A673 (cell line): ENCODE results near the gene KIF23. TPM values are rescaled to one million over a fixed set of nuclear protein-coding genes. Genes with fewer than 3 reads are reported as not detected.

Experiments used
- BruUV-seq: library from RNA; stranded (reverse); fragments of 400-500 nt; replicated peaks from 2 replicates; lab custom pipeline; 2021; lab: Mats Ljungman, UMichigan
- CTCF ChIA-PET: fragments of 300-600 bp; sonication (Branson Sonifier 250); formaldehyde crosslinking; loops from one replicate; lab custom pipeline; 2022; ENCODE audit warnings: antibody characterized with exemption; lab: Charles Lee
- POLR2A ChIA-PET: fragments of 300-600 bp; sonication (Branson Sonifier 250); formaldehyde crosslinking; loops from one replicate; lab custom pipeline; 2022; ENCODE audit warnings: antibody characterized with exemption; ENCODE audit not compliant: low non-redundant PET; lab: Charles Lee
- DNase-seq: peaks from one replicate; pipeline ENCODE4 v3.0.0-alpha.2; 2015; ENCODE audit warnings: low spot score
- H3K27ac ChIP-seq: fragments of 200-600 bp; sonication (generic); 2 replicates; pipeline ENCODE4 v1.5.1; 2016; ENCODE audit warnings: mixed run types, low read depth, mild to moderate bottlenecking, mixed read lengths, antibody characterized with exemption, low read length; ENCODE audit not compliant: poor library complexity, severe bottlenecking
- H3K27me3 ChIP-seq: fragments of 200-600 bp; sonication (generic); replicated peaks from 2 replicates; pipeline ENCODE4 v1.6.1; 2017; ENCODE audit warnings: mixed run types, low read depth, mild to moderate bottlenecking, mixed read lengths, antibody characterized with exemption, low read length; ENCODE audit not compliant: insufficient read depth, poor library complexity
- H3K36me3 ChIP-seq: fragments of 200-600 bp; sonication (generic); 2 replicates; pipeline ENCODE4 v1.6.1; 2016; ENCODE audit warnings: mixed run types, mild to moderate bottlenecking, mixed read lengths, antibody characterized with exemption, low read length; ENCODE audit not compliant: insufficient read depth, poor library complexity, severe bottlenecking
- H3K4me1 ChIP-seq: fragments of 200-600 bp; sonication (generic); 2 replicates; pipeline ENCODE4 v1.6.1; 2017; ENCODE audit warnings: mixed run types, mild to moderate bottlenecking, mixed read lengths, antibody characterized with exemption, low read length; ENCODE audit not compliant: insufficient read depth, poor library complexity, severe bottlenecking
- H3K4me3 ChIP-seq: fragments of 200-600 bp; sonication (generic); 2 replicates; pipeline ENCODE4 v1.5.1; 2016; ENCODE audit warnings: low read depth, mixed run types, mild to moderate bottlenecking, mixed read lengths, low read length; ENCODE audit not compliant: poor library complexity, severe bottlenecking
- H3K9me3 ChIP-seq: fragments of 200-600 bp; sonication (generic); 2 replicates; pipeline ENCODE4 v1.6.1; 2016; ENCODE audit warnings: mixed run types, low read depth, mild to moderate bottlenecking, mixed read lengths, antibody characterized with exemption, low read length; ENCODE audit not compliant: poor library complexity, severe bottlenecking
- EZH2 ChIP-seq: fragments of 200-600 bp; sonication (generic); IDR thresholded peaks from 2 replicates; pipeline ENCODE4 v1.6.1; 2017; ENCODE audit warnings: borderline replicate concordance, low read depth, mild to moderate bottlenecking, mixed read lengths, antibody characterized with exemption, low read length; ENCODE audit not compliant: poor library complexity, severe bottlenecking
- intact Hi-C: fragments of 100-400 bp; cut with micrococcal nuclease; formaldehyde crosslinking; loops from one replicate; pipeline ENCODE4 v1.10.0; 2022; ENCODE audit not compliant: unreplicated experiment
- total RNA-seq: library from RNA; stranded (reverse); gene quantifications from 2 replicates; pipeline ENCODE4 v1.2.3, GENCODE V29; 2021
- TF ChIP-seq, protein P1 (sequence below): fragments of 300-800, 200-600 bp; sonication (generic); conservative IDR thresholded peaks from 2 replicates; pipeline ENCODE4 v1.5.1; 2017; ENCODE audit warnings: low read depth, mild to moderate bottlenecking, antibody characterized with exemption, low read length, moderate library complexity, mixed read lengths

KIF23 gene
- total RNA-seq, 1 experiment from 2014 or later, result 124 TPM

GRCh38 chr15:69384626-69385598 lies 29.2 kb upstream of the KIF23 start:
- POLR2A ChIA-PET, result no interaction called here
- no peaks in the 10 kb centered on the region for H3K36me3 ChIP-seq
- CTCF ChIA-PET, result no interaction called here
- BruUV-seq, result no TSS peak
- TF ChIP-seq, protein P1, sequence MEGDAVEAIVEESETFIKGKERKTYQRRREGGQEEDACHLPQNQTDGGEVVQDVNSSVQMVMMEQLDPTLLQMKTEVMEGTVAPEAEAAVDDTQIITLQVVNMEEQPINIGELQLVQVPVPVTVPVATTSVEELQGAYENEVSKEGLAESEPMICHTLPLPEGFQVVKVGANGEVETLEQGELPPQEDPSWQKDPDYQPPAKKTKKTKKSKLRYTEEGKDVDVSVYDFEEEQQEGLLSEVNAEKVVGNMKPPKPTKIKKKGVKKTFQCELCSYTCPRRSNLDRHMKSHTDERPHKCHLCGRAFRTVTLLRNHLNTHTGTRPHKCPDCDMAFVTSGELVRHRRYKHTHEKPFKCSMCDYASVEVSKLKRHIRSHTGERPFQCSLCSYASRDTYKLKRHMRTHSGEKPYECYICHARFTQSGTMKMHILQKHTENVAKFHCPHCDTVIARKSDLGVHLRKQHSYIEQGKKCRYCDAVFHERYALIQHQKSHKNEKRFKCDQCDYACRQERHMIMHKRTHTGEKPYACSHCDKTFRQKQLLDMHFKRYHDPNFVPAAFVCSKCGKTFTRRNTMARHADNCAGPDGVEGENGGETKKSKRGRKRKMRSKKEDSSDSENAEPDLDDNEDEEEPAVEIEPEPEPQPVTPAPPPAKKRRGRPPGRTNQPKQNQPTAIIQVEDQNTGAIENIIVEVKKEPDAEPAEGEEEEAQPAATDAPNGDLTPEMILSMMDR, result no peak
- no peak for TF ChIP-seq EZH2
- no peaks in the 10 kb centered on the region for H3K4me1 ChIP-seq
- no peak for DNase-seq
- H3K27ac ChIP-seq, result no peak overlapping the region
- H3K9me3 ChIP-seq, result no peaks in the 10 kb centered on the region
- H3K27me3 ChIP-seq, result no peaks in the 10 kb centered on the region
- intact Hi-C loops, result no loop called here
- no peak overlapping the region for H3K4me3 ChIP-seq

GRCh38 chr15:69385831-69386230 lies 28.3 kb upstream of the KIF23 start:
- CTCF ChIA-PET, result no interaction called here

DNA sequence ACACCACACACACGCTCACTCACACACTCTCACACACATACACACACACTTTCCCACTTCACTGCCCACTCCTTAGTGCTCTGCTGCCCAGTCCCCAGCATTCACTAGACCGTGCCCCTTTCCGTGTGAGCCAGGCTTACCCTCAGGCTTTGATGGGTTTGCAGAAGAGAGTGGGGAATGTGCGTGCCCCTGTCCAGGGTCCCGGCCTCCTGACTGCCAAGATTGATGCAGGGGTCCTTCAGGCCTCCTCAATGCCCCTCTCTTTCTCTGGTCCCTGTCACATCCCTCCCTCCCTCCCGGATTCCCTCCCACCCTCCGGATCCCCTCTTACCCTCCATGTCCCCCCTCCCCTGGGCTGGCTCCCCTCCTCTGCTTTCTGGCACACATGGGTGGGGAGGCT lies 27.9 kb upstream of the KIF23 start:
- POLR2A ChIA-PET, result no interaction called here
- H3K9me3 ChIP-seq, result no peaks in the 10 kb centered on the region
- CTCF ChIA-PET, result no interaction called here
- TF ChIP-seq, protein P1, result no peak
- no peak for TF ChIP-seq EZH2
- H3K4me1 ChIP-seq, result no peaks in the 10 kb centered on the region
- no TSS peak for BruUV-seq
- no peak overlapping the region for H3K27ac ChIP-seq
- no peaks in the 10 kb centered on the region for H3K36me3 ChIP-seq
- no peak overlapping the region for H3K4me3 ChIP-seq
- no peak for DNase-seq
- H3K27me3 ChIP-seq, result no peaks in the 10 kb centered on the region
- intact Hi-C loops, result no loop called here

More at GRCh38 chr15:69385831-69386230, 28.3 kb upstream of the KIF23 start:
- Histone ChIP-seq H3K4me3 (no peak overlapping the region), H3K27ac (no peak overlapping the region), H3K27me3 (no peaks in the 10 kb centered on the region), H3K36me3 (no peaks in the 10 kb centered on the region), H3K9me3 (no peaks in the 10 kb centered on the region), H3K4me1 (no peaks in the 10 kb centered on the region)
- TF ChIP-seq, protein P1, result no peak
- TF ChIP-seq EZH2, result no peak
- no TSS peak for BruUV-seq
- POLR2A ChIA-PET, result no interaction called here
- no peak for DNase-seq
- intact Hi-C loops, result no loop called here
